ENCODE data around the gene TLR3. TPM values are rescaled to one million over a fixed set of nuclear protein-coding genes. Genes with fewer than 3 reads are reported as not detected.

TLR3 gene
- total and polyA plus RNA-seq, 2 of the 8 experiments (the other 6 are each of a cell fraction or from before 2014, with no cell fraction given): 1.00 to 2.6 TPM

GRCh38 chr4:186121057-186121456 lies 52.1 kb downstream of the TLR3 start:
- H3K23me2 ChIP-seq (ENCODE audit: low read depth, low read length): no peaks in the 10 kb centered on the region
- H2BK20ac ChIP-seq (ENCODE audit: low read length): no peak overlapping the region
- H3K79me2 ChIP-seq (ENCODE audit: control insufficient read depth in 1 of 2, insufficient read depth in 2 of 2, low read length in 2 of 2): no peaks in the 10 kb centered on the region
- H4K5ac ChIP-seq (ENCODE audit: insufficient read length, low read depth, low read length): no peak overlapping the region
- H2AFZ ChIP-seq (ENCODE audit: low read length): no peak overlapping the region
- H3K4me3 ChIP-seq (ENCODE audit: extremely low read depth in 1 of 4, insufficient read depth in 2 of 4, low read depth in 3 of 4, low read length in 4 of 4): no peak overlapping the region
- no peaks in the 10 kb centered on the region for H3K9me3 ChIP-seq (ENCODE audit: insufficient read depth in 2 of 2, low read depth in 1 of 2, low read length in 1 of 2)
- no peak overlapping the region for H2BK15ac ChIP-seq (ENCODE audit: low read length)
- H3K56ac ChIP-seq (replicated peaks; ENCODE audit: insufficient read length, low read depth, low read length): no peak overlapping the region
- no peak overlapping the region for H2BK120ac ChIP-seq (replicated peaks; ENCODE audit: low read depth, low read length)
- H3K36me3 ChIP-seq (ENCODE audit: control insufficient read depth in 2 of 4, insufficient read depth in 4 of 4, low read length in 3 of 4): no peaks in the 10 kb centered on the region
- DNase-seq (ENCODE audit: low read depth in 1 of 2, low spot score in 2 of 2) (no peak), FAIRE-seq (no peak)
- no peak overlapping the region for H2BK12ac ChIP-seq (ENCODE audit: low read depth, low read length)
- H3K27me3 ChIP-seq (replicated peaks in 1 of 4; ENCODE audit: control insufficient read depth in 3 of 4, extremely low read depth in 1 of 4, insufficient read depth in 3 of 4, low read length in 3 of 4): no peaks in the 10 kb centered on the region
- ChIA-PET CTCF (ENCODE audit: partially characterized antibody) (interaction anchor here (0.8 kb wide), 1 partner anchor 42 kb away, joined by 4 read pairs; no protein-coding TSS in a partner anchor), POLR2A (ENCODE audit: partially characterized antibody) (no interaction called here)
- no peak overlapping the region for H3K18ac ChIP-seq (ENCODE audit: extremely low read depth, low read length)
- no peak overlapping the region for H3K9ac ChIP-seq (replicated peaks in 1 of 4; ENCODE audit: extremely low read depth in 1 of 4, low read depth in 3 of 4, low read length in 3 of 4)
- no peak overlapping the region for H4K8ac ChIP-seq (ENCODE audit: extremely low read depth, insufficient read depth, low read length)
- no peak overlapping the region for H4K91ac ChIP-seq (replicated peaks; ENCODE audit: insufficient read length, low read length)
- WGBS, 2 experiments (ENCODE audit: extremely low coverage in 1 of 2, insufficient coverage in 1 of 2, insufficient read length in 1 of 2, insufficient replicate concordance in 2 of 2, low coverage in 1 of 2, low lambda C conversion rate in 2 of 2, missing lambda C conversion rate in 1 of 2): 94% methylated on average over 2 of the region's 2 CpGs; no CpG with 5 or more reads in 1 of the 2 experiments
- no peak overlapping the region for H3K4me2 ChIP-seq (ENCODE audit: insufficient read depth in 1 of 2, low read depth in 2 of 2, low read length in 2 of 2)
- H3K23ac ChIP-seq (ENCODE audit: insufficient read length): no peak overlapping the region
- H2AK5ac ChIP-seq (ENCODE audit: low read depth, low read length): no peak overlapping the region
- no peak overlapping the region for H2BK5ac ChIP-seq (ENCODE audit: low read depth, low read length)
- H3K4ac ChIP-seq (replicated peaks; ENCODE audit: insufficient read length, low read depth, low read length): no peak overlapping the region
- H4K20me1 ChIP-seq (replicated peaks in 1 of 2; ENCODE audit: control insufficient read depth in 1 of 2, insufficient read depth in 2 of 2, low read length in 2 of 2): no peaks in the 10 kb centered on the region
- peaks cover 0 to 5% (median 0%) of the 10 kb centered on the region in 4 experiments; a peak in 3 of 7 replicates for H3K4me1 ChIP-seq (replicated peaks in 1 of 4; ENCODE audit: control insufficient read depth in 3 of 4, insufficient read depth in 4 of 4, low read length in 3 of 4)
- no peak overlapping the region for H3K27ac ChIP-seq (ENCODE audit: low read depth, low read length)
- H3K79me1 ChIP-seq (ENCODE audit: low read depth, low read length): no peaks in the 10 kb centered on the region
- H3K14ac ChIP-seq (ENCODE audit: insufficient read length): no peak overlapping the region
